NT2/D1 (cell line): ENCODE data around the gene ADK.

ENCODE experiments used
- SUZ12 ChIP-seq: IDR thresholded peaks from 2 replicates; pipeline ENCODE4 v1.6.1; 2011; ENCODE audit not compliant: insufficient read length, insufficient read depth; ENCODE audit errors: extremely low read depth
- YY1 ChIP-seq: IDR thresholded peaks from 2 replicates; pipeline ENCODE4 v1.6.1; 2011; ENCODE audit not compliant: insufficient read length, insufficient read depth
- ZNF274 ChIP-seq: IDR thresholded peaks from 2 replicates; pipeline ENCODE4 v1.6.1; 2011; ENCODE audit warnings: mild to moderate bottlenecking, low read depth, low read length

- TF ChIP-seq YY1 (no peak), ZNF274 (no peak), SUZ12 (no peak)
These were observed 283.5 kb downstream of the ADK start for GRCh38 chr10:74434547-74434946.
